Left lobe of liver (tissue), 2 donors: ENCODE results near the gene CC2D1B. TPM values are rescaled to one million over a fixed set of nuclear protein-coding genes. Genes with fewer than 3 reads are reported as not detected.

ENCODE experiments used
- ATAC-seq: fragments of 200-7000 bp; cut with Tn5 transposase; one replicate; pipeline ENCODE4 v1.9.1; 2020; ENCODE audit warnings: mild to moderate bottlenecking, moderate library complexity
- DNase-seq: peaks from one replicate; pipeline ENCODE4 v3.0.0-alpha.2; 2020; ENCODE audit warnings: low spot score
- total RNA-seq: library from RNA; stranded (reverse); gene quantifications from one replicate; pipeline ENCODE4 v1.2.1, GENCODE V29; 2021
- donor health status: DM: no; HTN: no; CAD: no; lungs with moderate emphysema.
- donor health status: DM: no; HTN: yes; CAD: no.

Gene CC2D1B
- total RNA-seq, 1 donor from 2014 or later = 14.5 TPM

GRCh38 chr1:52306227-52307006, 59.6 kb downstream of the CC2D1B start:
- ATAC-seq (no peak), DNase-seq (no peak)

- ATAC-seq = no peak
- DNase-seq = no peak
Measured at GRCh38 chr1:52305417-52306226, 60.4 kb downstream of the CC2D1B start.

Other genes with a start within 250 kb of the CC2D1B start
- gene ZFYVE9, start 224.1 kb downstream of the CC2D1B start, total RNA-seq = 11.1 TPM
- gene ORC1, start 38.2 kb upstream of the CC2D1B start, total RNA-seq = 0.38 TPM
- gene PRPF38A, start 38.4 kb upstream of the CC2D1B start, total RNA-seq = 11.8 TPM
- gene TUT4, start 186.9 kb upstream of the CC2D1B start, total RNA-seq = 22.5 TPM
- 2.1 TPM for gene GPX7, start 236.2 kb upstream of the CC2D1B start, total RNA-seq